C4-2B (cell line): ENCODE results near the gene HOXC10.

Experiments used
- H3K27ac ChIP-seq: fragments of 450-650 bp; 2 replicates; pipeline ENCODE4 v1.5.1; 2017
- CTCF ChIP-seq: fragments of 450-650 bp; conservative IDR thresholded peaks from 2 replicates; pipeline ENCODE4 v1.5.1; 2017; ENCODE audit warnings: mild to moderate bottlenecking
- ZFX ChIP-seq: fragments of 450-650 bp; IDR thresholded peaks from 2 replicates; pipeline ENCODE4 v1.6.1; 2017

Gene HOXC10

GRCh38 chr12:53996240-53997203 lies 11.6 kb downstream of the HOXC10 start:
- TF ChIP-seq CTCF (no peak), ZFX (no peak)
- no peak overlapping the region for H3K27ac ChIP-seq

GRCh38 chr12:53997204-53998109 lies 12.5 kb downstream of the HOXC10 start:
- H3K27ac ChIP-seq: no peak overlapping the region; the same call in 1 of the 2 replicates
- TF ChIP-seq CTCF: no peak
- TF ChIP-seq ZFX: no peak

- no peak for TF ChIP-seq ZFX
- TF ChIP-seq CTCF: no peak
- H3K27ac ChIP-seq: peak overlapping the region; percentile 84
Measured at GRCh38 chr12:53998110-53998899, 13.4 kb downstream of the HOXC10 start.

- H3K27ac ChIP-seq: peak overlapping the region; percentile 84
- TF ChIP-seq CTCF: no peak
- no peak for TF ChIP-seq ZFX
Measured at GRCh38 chr12:53998900-53999236, 13.9 kb downstream of the HOXC10 start.

- H3K27ac ChIP-seq: peak overlapping the region; percentile 84
- TF ChIP-seq ZFX: no peak
Measured at GRCh38 chr12:53999559-54000115, 14.7 kb downstream of the HOXC10 start.

- peak within 1 kb of the TSS; percentile 84 for H3K27ac ChIP-seq
Measured at GRCh38 chr12:54000116-54001114, 15.5 kb downstream of the HOXC10 start, which contains the start of gene HOXC9. Gene HOXC9, plus strand, starts transcription at chr12:54000161. Its CDS starts 28 bp downstream, at chr12:54000189.

More at GRCh38 chr12:54000116-54001114, 15.5 kb downstream of the HOXC10 start, which contains the start of gene HOXC9:
- no peak for TF ChIP-seq CTCF
- TF ChIP-seq ZFX: peak; percentile 50; the same call in 1 of the 2 replicates
